Heart left ventricle (tissue), 13 donors: ENCODE results near the gene OTP.

ENCODE experiments used
- CTCF ChIP-seq, 12 donors: fragments of 200-600 bp; sonication (generic) in 4 of 12; IDR thresholded peaks; one replicate each; pipeline versions ENCODE4 v1.5.0 to v1.8.0; 2018 to 2022; ENCODE audit warnings: antibody characterized with exemption in 12 of 12, mild to moderate bottlenecking in 5 of 12
- POLR2A ChIP-seq, 2 donors: fragments of 450-650 bp; IDR thresholded peaks; one replicate each; pipeline ENCODE4 v1.6.1; 2017; ENCODE audit warnings: antibody characterized with exemption in 2 of 2, mild to moderate bottlenecking in 2 of 2, moderate library complexity in 2 of 2
- donor health status: ischemic (EF 13 %, LVEDD 7.1; RV severe dilation, severe dysfunction).
- donor health status: DM: no; HTN: yes; CAD: no.
- donor health status: DM: no; HTN: no; CAD: no.
- donor health status: ischemic (EF 25% LVEDD 6.9; RV normal size, moderate dysfunction).
- donor health status: ischemic (EF 25% LVEDD 5.7; RV mildly dilated, moderate dysfunction).
- donor health status: ischemic (EF 35%, LVEDD 5.7; RV mildly dilated, moderate dysfunction).
- donor health status: nonischemic (EF 11% LVEDD 7.7; RV severe dilation, severe dysfunction).
- donor health status: DM: yes; HTN: yes; CAD: no.
- donor health status: PGD.
- donor health status: ischemic (EF 29% LVEDD 5.4; RV normal size, mild dysfunction).
- donor health status: nonischemic (EF 23%, LVEDD 6.1; RV moderate dilation, normal function).

- TF ChIP-seq POLR2A (IDR thresholded peaks at IDR 0.05): no peak
- TF ChIP-seq CTCF (IDR thresholded peaks at IDR 0.05): no peak
Observed at GRCh38 chr5:77669677-77670076, 31.2 kb upstream of the OTP start.
